ENCODE data around the gene PRKAR2B.

DNA sequence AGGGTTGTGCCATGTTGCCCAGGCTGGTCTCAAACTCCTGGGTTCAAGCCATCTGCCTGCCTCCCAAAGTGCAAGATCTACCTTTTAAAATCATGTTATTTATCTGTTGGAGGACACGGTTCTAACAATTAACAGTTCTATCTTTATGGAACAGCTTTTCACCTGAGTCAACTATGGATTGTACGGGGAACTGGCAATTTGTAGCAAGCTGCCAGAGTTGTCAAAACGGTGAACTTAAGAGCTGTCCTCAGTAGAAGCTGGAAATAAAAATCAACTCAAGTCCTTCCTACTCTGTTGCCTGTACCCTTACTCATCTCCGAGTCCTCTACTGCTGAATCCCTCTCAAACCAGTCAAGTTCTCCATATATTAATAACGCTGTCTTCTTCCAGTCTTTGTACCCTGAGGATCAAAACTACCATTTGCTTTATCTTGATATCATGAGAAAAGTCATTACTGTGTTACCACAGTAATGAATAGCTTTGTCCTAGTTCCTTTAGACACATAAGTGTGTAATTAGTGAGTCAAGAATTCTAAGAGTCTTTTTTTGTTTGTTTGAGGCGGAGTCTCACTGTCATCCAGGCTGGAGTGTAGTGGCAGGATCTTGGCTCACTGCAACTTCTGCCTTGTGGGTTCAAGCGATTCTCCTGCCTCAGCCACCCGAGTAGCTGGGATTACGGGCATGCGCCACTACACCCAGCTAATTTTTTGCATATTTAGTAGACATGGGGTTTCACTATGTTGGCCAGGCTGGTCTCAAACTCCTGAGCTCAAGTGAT is 152.5 kb downstream of the PRKAR2B start:
- TF ChIP-seq CTCF (IDR thresholded peaks at IDR 0.05; ENCODE audit: low read depth, low read length) (no peak), EZH2phosphoT487 (IDR thresholded peaks at IDR 0.05; ENCODE audit: low read depth) (no peak)

All from OCI-LY3 (cell line).